GM21529 (cell line): ENCODE measurements around the gene TM4SF1.
"Not testable (repeated sequence)": the region's sequence is repeated elsewhere in the genome, so short reads cannot be mapped to it uniquely, and the experiment has no call there.

ENCODE experiments used
- ATAC-seq: cut with Tn5 transposase; IDR thresholded peaks from one replicate; pipeline ENCODE4 v1.9.1; 2021; ENCODE audit not compliant: unreplicated experiment

Gene TM4SF1

GRCh38 chr3:149395107-149396089 lies 17.9 kb upstream of the TM4SF1 start:
- ATAC-seq = no peak

GRCh38 chr3:149393345-149394160 lies 16.1 kb upstream of the TM4SF1 start:
- peak; percentile 82 for ATAC-seq

- ATAC-seq = no peak
These were observed 14.5 kb upstream of the TM4SF1 start for GRCh38 chr3:149391960-149392359.

- ATAC-seq = no peak
These were observed 13.3 kb upstream of the TM4SF1 start for GRCh38 chr3:149390772-149391212.

GRCh38 chr3:149390294-149390693 lies 12.8 kb upstream of the TM4SF1 start:
- ATAC-seq = no peak

GRCh38 chr3:149388531-149389417 lies 11.3 kb upstream of the TM4SF1 start:
- no peak for ATAC-seq

- no peak for ATAC-seq
These were observed 10.6 kb upstream of the TM4SF1 start for GRCh38 chr3:149388001-149388440.

- no peak for ATAC-seq
These were observed 8.8 kb upstream of the TM4SF1 start for GRCh38 chr3:149386299-149386606.

GRCh38 chr3:149385617-149386298 lies 8.3 kb upstream of the TM4SF1 start:
- ATAC-seq = no peak

- no peak for ATAC-seq
These were observed 7.5 kb upstream of the TM4SF1 start for GRCh38 chr3:149384911-149385321.

- ATAC-seq = no peak
These were observed 6.7 kb upstream of the TM4SF1 start for GRCh38 chr3:149384167-149384566.

GRCh38 chr3:149383703-149384102 lies 6.3 kb upstream of the TM4SF1 start:
- no peak for ATAC-seq

GRCh38 chr3:149382518-149382917 lies 5.1 kb upstream of the TM4SF1 start:
- no peak for ATAC-seq

- peak; percentile 66 for ATAC-seq
These were observed 4.6 kb upstream of the TM4SF1 start for GRCh38 chr3:149382101-149382467.

- ATAC-seq = no peak
These were observed 4.0 kb upstream of the TM4SF1 start for GRCh38 chr3:149381173-149382100.

- ATAC-seq = not testable (repeated sequence)
These were observed 2.8 kb upstream of the TM4SF1 start for GRCh38 chr3:149380220-149380619.

- no peak for ATAC-seq
These were observed 1.2 kb upstream of the TM4SF1 start for GRCh38 chr3:149378478-149379309.

- no peak for ATAC-seq
These were observed 586 bp downstream of the TM4SF1 start for GRCh38 chr3:149376718-149377407.
